Osteocyte (in vitro differentiated cells): Measurements from ENCODE around the gene CCDC88C. TPM values are rescaled to one million over a fixed set of nuclear protein-coding genes. Genes with fewer than 3 reads are reported as not detected.
"Not testable (repeated sequence)": the region's sequence is repeated elsewhere in the genome, so short reads cannot be mapped to it uniquely, and the experiment has no call there.

Experiments
- DNase-seq: peaks from one replicate; pipeline ENCODE4 v3.0.0; 2021; ENCODE audit warnings: mixed read lengths; ENCODE audit not compliant: unreplicated experiment; ENCODE audit errors: extremely low spot score
- H3K27ac Mint-ChIP-seq: one replicate; pipeline ENCODE4 v1.8.0; 2021; ENCODE audit warnings: mild to moderate bottlenecking, mixed read lengths; ENCODE audit not compliant: unreplicated experiment
- H3K27me3 Mint-ChIP-seq: one replicate; pipeline ENCODE4 v1.8.0; 2021; ENCODE audit warnings: mixed read lengths; ENCODE audit not compliant: unreplicated experiment
- H3K36me3 Mint-ChIP-seq: one replicate; pipeline ENCODE4 v1.8.0; 2021; ENCODE audit warnings: mixed read lengths; ENCODE audit not compliant: unreplicated experiment
- H3K4me1 Mint-ChIP-seq: one replicate; pipeline ENCODE4 v1.8.0; 2021; ENCODE audit warnings: mixed read lengths; ENCODE audit not compliant: unreplicated experiment
- H3K4me3 Mint-ChIP-seq: one replicate; pipeline ENCODE4 v1.8.0; 2021; ENCODE audit warnings: mild to moderate bottlenecking, moderate library complexity, mixed read lengths; ENCODE audit not compliant: unreplicated experiment
- H3K9me3 Mint-ChIP-seq: one replicate; pipeline ENCODE4 v1.8.0; 2021; ENCODE audit warnings: mixed read lengths; ENCODE audit not compliant: unreplicated experiment
- CTCF ChIP-seq: fragments of 200-600 bp; sonication (generic); IDR thresholded peaks from 2 replicates; pipeline ENCODE4 v1.5.0; 2021; ENCODE audit warnings: antibody characterized with exemption, mild to moderate bottlenecking, moderate library complexity
- total RNA-seq: library from RNA; stranded (reverse); gene quantifications from 2 replicates; pipeline ENCODE4 v1.2.1, GENCODE V29; 2021

CCDC88C gene
- total RNA-seq, 1 donor from 2014 or later = 1.4 TPM

GRCh38 chr14:91439345-91439744 is 21.7 kb upstream of the CCDC88C start:
- no peaks in the 10 kb centered on the region for H3K36me3 Mint-ChIP-seq
- no peaks in the 10 kb centered on the region for H3K9me3 Mint-ChIP-seq
- H3K27ac Mint-ChIP-seq = no peak overlapping the region
- TF ChIP-seq CTCF = no peak
- H3K27me3 Mint-ChIP-seq = peaks cover 25% of the 10 kb centered on the region
- no peak overlapping the region for H3K4me3 Mint-ChIP-seq
- no peaks in the 10 kb centered on the region for H3K4me1 Mint-ChIP-seq
- DNase-seq = no peak

- H3K27ac Mint-ChIP-seq = no peak overlapping the region
Observed at GRCh38 chr14:91438845-91439244, 21.2 kb upstream of the CCDC88C start.

GRCh38 chr14:91436266-91436665 is 18.6 kb upstream of the CCDC88C start:
- not testable (repeated sequence) for H3K27ac Mint-ChIP-seq

More at GRCh38 chr14:91438845-91439244, 21.2 kb upstream of the CCDC88C start:
- no peak for TF ChIP-seq CTCF
- Mint-ChIP-seq H3K4me1 (no peaks in the 10 kb centered on the region), H3K36me3 (no peaks in the 10 kb centered on the region), H3K27me3 (peaks cover 20% of the 10 kb centered on the region), H3K9me3 (no peaks in the 10 kb centered on the region), H3K4me3 (no peak overlapping the region)
- DNase-seq = no peak

GRCh38 chr14:91429385-91429784 is 11.8 kb upstream of the CCDC88C start:
- H3K4me3 Mint-ChIP-seq = no peak overlapping the region
- H3K27me3 Mint-ChIP-seq = peaks cover 13% of the 10 kb centered on the region
- H3K36me3 Mint-ChIP-seq = no peaks in the 10 kb centered on the region
- no peak for TF ChIP-seq CTCF
- H3K27ac Mint-ChIP-seq = no peak overlapping the region
- no peak for DNase-seq
- H3K9me3 Mint-ChIP-seq = no peaks in the 10 kb centered on the region
- no peaks in the 10 kb centered on the region for H3K4me1 Mint-ChIP-seq

More at GRCh38 chr14:91436266-91436665, 18.6 kb upstream of the CCDC88C start:
- H3K36me3 Mint-ChIP-seq, DNase-seq, H3K4me1 Mint-ChIP-seq, H3K27me3 Mint-ChIP-seq, H3K4me3 Mint-ChIP-seq, H3K9me3 Mint-ChIP-seq: not testable (repeated sequence)

- not testable (repeated sequence) for H3K27ac Mint-ChIP-seq, H3K4me3 Mint-ChIP-seq, H3K4me1 Mint-ChIP-seq, H3K9me3 Mint-ChIP-seq, H3K36me3 Mint-ChIP-seq
- peaks cover 13% of the 10 kb centered on the region for H3K27me3 Mint-ChIP-seq
- DNase-seq = peak; percentile 8
Observed at GRCh38 chr14:91428931-91429330, 11.3 kb upstream of the CCDC88C start.

- H3K36me3 Mint-ChIP-seq, H3K4me1 Mint-ChIP-seq, H3K27ac Mint-ChIP-seq, H3K9me3 Mint-ChIP-seq, H3K4me3 Mint-ChIP-seq: not testable (repeated sequence)
- peaks cover 21% of the 10 kb centered on the region for H3K27me3 Mint-ChIP-seq
- peak; percentile 30 for DNase-seq
Observed at GRCh38 chr14:91425531-91425944, 7.9 kb upstream of the CCDC88C start.
